HG03342 (cell line): ENCODE measurements around the gene CHIC2.

Experiments used
- ATAC-seq: cut with Tn5 transposase; IDR thresholded peaks from one replicate; pipeline ENCODE4 v1.9.1; 2021; ENCODE audit warnings: mild to moderate bottlenecking, moderate library complexity; ENCODE audit not compliant: unreplicated experiment

Gene CHIC2

GRCh38 chr4:54093324-54094240, 29.2 kb upstream of the CHIC2 start:
- ATAC-seq = no peak

GRCh38 chr4:54092405-54093323, 28.3 kb upstream of the CHIC2 start:
- ATAC-seq = no peak

- no peak for ATAC-seq
Observed at GRCh38 chr4:54091637-54092404, 27.4 kb upstream of the CHIC2 start.

GRCh38 chr4:54090804-54091623, 26.6 kb upstream of the CHIC2 start:
- peak; percentile 61 for ATAC-seq

GRCh38 chr4:54090404-54090803, 26.0 kb upstream of the CHIC2 start:
- no peak for ATAC-seq

- ATAC-seq = no peak
Observed at GRCh38 chr4:54089875-54090274, 25.5 kb upstream of the CHIC2 start.

- ATAC-seq = no peak
Observed at GRCh38 chr4:54085284-54085683, 20.9 kb upstream of the CHIC2 start.

- ATAC-seq = no peak
Observed at GRCh38 chr4:54082168-54082567, 17.8 kb upstream of the CHIC2 start.

GRCh38 chr4:54077812-54078211, 13.4 kb upstream of the CHIC2 start:
- no peak for ATAC-seq

GRCh38 chr4:54076673-54077072, 12.3 kb upstream of the CHIC2 start:
- no peak for ATAC-seq

- no peak for ATAC-seq
Observed at GRCh38 chr4:54074381-54074780, 10.0 kb upstream of the CHIC2 start.

- ATAC-seq = no peak
Observed at GRCh38 chr4:54073271-54073880, 9.0 kb upstream of the CHIC2 start.

GRCh38 chr4:54067166-54067565, 2.8 kb upstream of the CHIC2 start:
- no peak for ATAC-seq

GRCh38 chr4:54066718-54067129, 2.3 kb upstream of the CHIC2 start:
- ATAC-seq = no peak

GRCh38 chr4:54066088-54066415, 1.6 kb upstream of the CHIC2 start:
- no peak for ATAC-seq

- no peak for ATAC-seq
Observed at GRCh38 chr4:54065282-54066087, 1.1 kb upstream of the CHIC2 start.

GRCh38 chr4:54063737-54064316, 578 bp downstream of the CHIC2 start:
- peak; percentile 20 for ATAC-seq

- no peak for ATAC-seq
Observed at GRCh38 chr4:54063229-54063628, 1.2 kb downstream of the CHIC2 start.

GRCh38 chr4:54062392-54062791, 2.0 kb downstream of the CHIC2 start:
- ATAC-seq = no peak
